Upper lobe of left lung (tissue), 4 donors: ENCODE results near the gene TCERG1L.

Source experiments
- POLR2A ChIP-seq, 4 donors: fragments of 450-650 bp; IDR thresholded peaks; one replicate each; pipeline ENCODE4 v1.5.1; 2016 to 2017; ENCODE audit warnings: antibody characterized with exemption in 4 of 4, mild to moderate bottlenecking in 2 of 4
- TF ChIP-seq, protein P1 (sequence below), 6 experiments: fragments of 450-650 bp in 4 of 6; fragments of 200-600 bp in 2 of 6; sonication (generic) in 2 of 6; IDR thresholded peaks; one replicate each; pipeline ENCODE4 v1.5.1; 2016 to 2019; ENCODE audit warnings: antibody characterized with exemption in 6 of 6

DNA sequence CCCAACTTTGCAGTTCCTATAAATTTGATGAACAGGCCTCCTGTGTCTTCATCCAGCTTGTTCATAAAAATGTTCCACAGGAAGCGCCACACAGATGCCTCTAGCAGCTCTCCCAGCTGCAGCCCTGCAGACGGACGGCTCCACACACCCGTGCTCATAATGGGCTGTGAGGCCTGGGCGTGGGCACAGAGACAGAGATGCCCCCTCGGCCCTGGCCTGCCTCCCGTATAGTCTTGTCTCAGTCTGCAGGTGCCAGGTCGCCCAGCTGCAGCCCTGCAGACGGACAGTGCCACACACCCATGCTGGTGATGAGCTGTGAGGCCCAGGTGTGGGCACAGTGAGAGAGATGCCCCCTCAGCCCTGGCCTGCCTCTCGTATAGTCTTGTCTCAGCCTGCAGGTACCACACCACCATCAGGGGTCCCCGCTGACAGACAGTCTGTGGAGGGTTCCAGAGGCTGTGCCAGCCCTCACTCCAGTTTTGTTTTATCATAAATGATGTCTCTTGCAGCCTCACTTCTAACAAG lies 189.9 kb downstream of the TCERG1L start:
- TF ChIP-seq, protein P1, sequence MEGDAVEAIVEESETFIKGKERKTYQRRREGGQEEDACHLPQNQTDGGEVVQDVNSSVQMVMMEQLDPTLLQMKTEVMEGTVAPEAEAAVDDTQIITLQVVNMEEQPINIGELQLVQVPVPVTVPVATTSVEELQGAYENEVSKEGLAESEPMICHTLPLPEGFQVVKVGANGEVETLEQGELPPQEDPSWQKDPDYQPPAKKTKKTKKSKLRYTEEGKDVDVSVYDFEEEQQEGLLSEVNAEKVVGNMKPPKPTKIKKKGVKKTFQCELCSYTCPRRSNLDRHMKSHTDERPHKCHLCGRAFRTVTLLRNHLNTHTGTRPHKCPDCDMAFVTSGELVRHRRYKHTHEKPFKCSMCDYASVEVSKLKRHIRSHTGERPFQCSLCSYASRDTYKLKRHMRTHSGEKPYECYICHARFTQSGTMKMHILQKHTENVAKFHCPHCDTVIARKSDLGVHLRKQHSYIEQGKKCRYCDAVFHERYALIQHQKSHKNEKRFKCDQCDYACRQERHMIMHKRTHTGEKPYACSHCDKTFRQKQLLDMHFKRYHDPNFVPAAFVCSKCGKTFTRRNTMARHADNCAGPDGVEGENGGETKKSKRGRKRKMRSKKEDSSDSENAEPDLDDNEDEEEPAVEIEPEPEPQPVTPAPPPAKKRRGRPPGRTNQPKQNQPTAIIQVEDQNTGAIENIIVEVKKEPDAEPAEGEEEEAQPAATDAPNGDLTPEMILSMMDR (IDR thresholded peaks at IDR 0.05), result no peak
- no peak for TF ChIP-seq POLR2A (IDR thresholded peaks at IDR 0.05)
